Stimulated activated CD8-positive, alpha-beta memory T cell treated with anti-CD3 and anti-CD28 coated beads, Interleukin-7, amount 100 ng/mL, for 24 hours (primary cell): ENCODE data around the gene IKBKE.

Source experiments
- DNase-seq: peaks from one replicate; pipeline ENCODE4 v3.0.0-alpha.2; 2020; ENCODE audit warnings: low read depth

The IKBKE gene

GRCh38 chr1:206544562-206545257, 74.4 kb downstream of the IKBKE start:
- DNase-seq: peak; percentile 79

- no peak for DNase-seq
Measured at GRCh38 chr1:206545351-206545750, 75.1 kb downstream of the IKBKE start.
